ENCODE measurements around the gene RHOT2.

RHOT2 gene

GRCh38 chr16:632486-633335 lies 35.2 kb upstream of the RHOT2 start:
- DNase-seq: no peak

- DNase-seq: no peak
These were observed 34.4 kb upstream of the RHOT2 start for GRCh38 chr16:633336-634050.

- DNase-seq: no peak
These were observed 33.8 kb upstream of the RHOT2 start for GRCh38 chr16:634051-634670.

GRCh38 chr16:634996-635395 lies 32.9 kb upstream of the RHOT2 start:
- DNase-seq: no peak

- no peak for DNase-seq
These were observed 32.2 kb upstream of the RHOT2 start for GRCh38 chr16:635573-636205.

GRCh38 chr16:636206-637080 lies 31.5 kb upstream of the RHOT2 start, which contains the start of gene METTL26:
METTL26 (minus strand) TSS chr16:636305; CDS start chr16:636290, 15 bp downstream.
- peak; percentile 74 for DNase-seq

GRCh38 chr16:637081-638018 lies 30.6 kb upstream of the RHOT2 start:
- DNase-seq: peak; percentile 45

- DNase-seq: no peak
These were observed 29.8 kb upstream of the RHOT2 start for GRCh38 chr16:638034-638543.

- no peak for DNase-seq
These were observed 29.1 kb upstream of the RHOT2 start for GRCh38 chr16:638836-639235.

GRCh38 chr16:640614-641013 lies 27.3 kb upstream of the RHOT2 start:
- DNase-seq: no peak

GRCh38 chr16:641326-642188 lies 26.4 kb upstream of the RHOT2 start, which contains the start of gene MCRIP2:
MCRIP2 (plus strand) TSS chr16:641828; CDS start chr16:641992, 164 bp downstream.
- DNase-seq: peak; percentile 13

- no peak for DNase-seq
These were observed 25.5 kb upstream of the RHOT2 start for GRCh38 chr16:642189-643049.

GRCh38 chr16:643050-643368 lies 24.9 kb upstream of the RHOT2 start:
- no peak for DNase-seq

- no peak for DNase-seq
These were observed 23.4 kb upstream of the RHOT2 start for GRCh38 chr16:644556-644955.

GRCh38 chr16:645852-646678 lies 21.9 kb upstream of the RHOT2 start:
- no peak for DNase-seq

- DNase-seq: no peak
These were observed 21.2 kb upstream of the RHOT2 start for GRCh38 chr16:646679-647172.

- DNase-seq: no peak
These were observed 20.6 kb upstream of the RHOT2 start for GRCh38 chr16:647173-647902.

All from NCI-H1105 (cell line).